ENCODE measurements around the gene MICAL2. TPM values are rescaled to one million over a fixed set of nuclear protein-coding genes. Genes with fewer than 3 reads are reported as not detected.
A peak's percentile ranks its signal among the peaks of the same experiment; 100 is the strongest.

Gene MICAL2
- polyA plus RNA-seq, 2 of the 4 experiments (the other 2 are of a cell fraction), result 39.8 to 42.1 TPM

- H3K4me2 ChIP-seq, result peak overlapping the region; percentile 60
- peaks cover 86% of the 10 kb centered on the region for H3K4me1 ChIP-seq
- no peak overlapping the region for H3K4me3 ChIP-seq
- ChIA-PET CTCF (interaction anchor here (1.2 to 1.9 kb wide), 3 partner anchors 15 to 23 kb away, joined by 3 to 6 read pairs (median 3); no protein-coding TSS in a partner anchor), POLR2A (no interaction called here)
- ATAC-seq (no peak), DNase-seq (ENCODE audit: low read depth in 1 of 2, low spot score in 1 of 2) (no peak), FAIRE-seq (no peak)
- H3K9me3 ChIP-seq, result peaks cover 7% of the 10 kb centered on the region; the same call in 2 of the 3 replicates
- 93% methylated on average over 12 of the region's 14 CpGs for WGBS (ENCODE audit: missing lambda C conversion rate)
- peak overlapping the region; percentile 97 for H3K27ac ChIP-seq
- TF ChIP-seq MAX (IDR thresholded peaks at IDR 0.05) (peak; percentile 45; the same call in 1 of the 2 replicates), MYC (IDR thresholded peaks at IDR 0.05; ENCODE audit: borderline replicate concordance, low read length) (no peak)
Measured at GRCh38 chr11:12070446-12071267, 39.7 kb upstream of the MICAL2 start.

GRCh38 chr11:12071574-12071973 is 38.8 kb upstream of the MICAL2 start:
- H3K4me3 ChIP-seq, result no peak overlapping the region
- ChIA-PET CTCF (interaction anchor here (0.6 to 1.9 kb wide), 3 partner anchors 24 to 201 kb away, joined by 3 to 6 read pairs (median 3); no protein-coding TSS in a partner anchor), POLR2A (no interaction called here)
- 31% methylated on average over 3 of the region's 3 CpGs for WGBS (ENCODE audit: missing lambda C conversion rate)
- TF ChIP-seq GATA3 (IDR thresholded peaks at IDR 0.05; ENCODE audit: borderline replicate concordance), result peak; percentile 38; the same call in 1 of the 2 replicates
- TF ChIP-seq MAX (IDR thresholded peaks at IDR 0.05), result peak; percentile 15
- TF ChIP-seq E2F6 (IDR thresholded peaks at IDR 0.05; ENCODE audit: borderline replicate concordance, low read depth), result no peak
- TF ChIP-seq ELK1 (IDR thresholded peaks at IDR 0.05; ENCODE audit: low read depth, low read length), result no peak
- TF ChIP-seq ZSCAN20 (CRISPR knock-in tag; IDR thresholded peaks at IDR 0.05), result no peak
- TF ChIP-seq SMC3 (IDR thresholded peaks at IDR 0.05), result no peak
- TF ChIP-seq ZNF302 (CRISPR knock-in tag; IDR thresholded peaks at IDR 0.05), result no peak
- TF ChIP-seq FOXS1 (CRISPR knock-in tag; IDR thresholded peaks at IDR 0.05), result no peak
- TF ChIP-seq HES2 (IDR thresholded peaks at IDR 0.05), result no peak
- peak in 1 of 2 experiments; percentile 55 for DNase-seq (ENCODE audit: low read depth in 1 of 2, low spot score in 1 of 2)
- ATAC-seq, result no peak
- H3K4me1 ChIP-seq, result peaks cover 89% of the 10 kb centered on the region
- peaks cover 7% of the 10 kb centered on the region; the same call in 2 of the 3 replicates for H3K9me3 ChIP-seq
- peak overlapping the region; percentile 60 for H3K4me2 ChIP-seq
- H3K27ac ChIP-seq, result peak overlapping the region; percentile 97
- FAIRE-seq, result peak; percentile 59

- TF ChIP-seq MAZ (IDR thresholded peaks at IDR 0.05; ENCODE audit: borderline replicate concordance, low read depth, low read length) (no peak), POLR2AphosphoS2 (conservative IDR thresholded peaks at IDR 0.05; ENCODE audit: low read length) (no peak), KDM5A (IDR thresholded peaks at IDR 0.05) (no peak), CTCF (IDR thresholded peaks at IDR 0.05) (no peak), FOSB (CRISPR knock-in tag; IDR thresholded peaks at IDR 0.05) (no peak), ZSCAN20 (CRISPR knock-in tag; IDR thresholded peaks at IDR 0.05) (no peak), MYC (IDR thresholded peaks at IDR 0.05; ENCODE audit: borderline replicate concordance, low read length) (no peak), JUNB (IDR thresholded peaks at IDR 0.05) (no peak), CHD2 (IDR thresholded peaks at IDR 0.05; ENCODE audit: low read length, partially characterized antibody) (no peak), HES2 (IDR thresholded peaks at IDR 0.05) (no peak), GATA3 (IDR thresholded peaks at IDR 0.05; ENCODE audit: borderline replicate concordance) (no peak), FOXS1 (CRISPR knock-in tag; IDR thresholded peaks at IDR 0.05) (no peak)
- FAIRE-seq (no peak), DNase-seq (ENCODE audit: low read depth in 1 of 2, low spot score in 1 of 2) (no peak), ATAC-seq (no peak)
- POLR2A ChIA-PET, result no interaction called here
- Histone ChIP-seq H3K27ac (peak overlapping the region; percentile 97), H3K4me3 (no peak overlapping the region), H3K4me1 (peaks cover 89% of the 10 kb centered on the region), H3K4me2 (no peak overlapping the region), H3K9me3 (peaks cover 7% of the 10 kb centered on the region; the same call in 2 of the 3 replicates)
- CTCF ChIA-PET, result no interaction called here
- WGBS (ENCODE audit: missing lambda C conversion rate), result 90% methylated on average over 8 of the region's 8 CpGs
Measured at GRCh38 chr11:12073436-12073835, 37.0 kb upstream of the MICAL2 start.

All from A549 (cell line).